Mesodermal cell (in vitro differentiated cells): ENCODE data around the gene CRIP3.
A peak's percentile ranks its signal among the peaks of the same experiment; 100 is the strongest.

Source experiments
- H3K27ac ChIP-seq: 2 replicates; pipeline ENCODE4 v1.7.0; 2013; ENCODE audit warnings: mild to moderate bottlenecking, low read depth, low read length, moderate library complexity; ENCODE audit not compliant: severe bottlenecking
- H3K36me3 ChIP-seq: 2 replicates; pipeline ENCODE4 v1.7.1; 2013; ENCODE audit warnings: mild to moderate bottlenecking, low read length, moderate library complexity; ENCODE audit not compliant: control insufficient read depth, insufficient read depth
- H3K4me1 ChIP-seq: one replicate; pipeline ENCODE4 v1.7.1; 2013; ENCODE audit warnings: mild to moderate bottlenecking, low read length; ENCODE audit not compliant: insufficient read depth, control insufficient read depth, poor library complexity, severe bottlenecking
- H3K4me3 ChIP-seq: 2 replicates; pipeline ENCODE4 v1.7.0; 2013; ENCODE audit warnings: low read length, control low read depth, mild to moderate bottlenecking; ENCODE audit not compliant: insufficient read depth, poor library complexity, severe bottlenecking; ENCODE audit errors: extremely low read depth
- H3K9me3 ChIP-seq: 2 replicates; pipeline ENCODE4 v1.7.1; 2013; ENCODE audit warnings: mild to moderate bottlenecking, low read length, moderate library complexity; ENCODE audit not compliant: control insufficient read depth
- WGBS, 2 experiments: methylation state at CpG; one replicate each; pipeline ENCODE4 v1.1.5; 2013; ENCODE audit warnings: missing lambda C conversion rate in 2 of 2; ENCODE audit not compliant: insufficient coverage in 2 of 2; 5-methylcytosine and 5-hydroxymethylcytosine counted together

Gene CRIP3

DNA sequence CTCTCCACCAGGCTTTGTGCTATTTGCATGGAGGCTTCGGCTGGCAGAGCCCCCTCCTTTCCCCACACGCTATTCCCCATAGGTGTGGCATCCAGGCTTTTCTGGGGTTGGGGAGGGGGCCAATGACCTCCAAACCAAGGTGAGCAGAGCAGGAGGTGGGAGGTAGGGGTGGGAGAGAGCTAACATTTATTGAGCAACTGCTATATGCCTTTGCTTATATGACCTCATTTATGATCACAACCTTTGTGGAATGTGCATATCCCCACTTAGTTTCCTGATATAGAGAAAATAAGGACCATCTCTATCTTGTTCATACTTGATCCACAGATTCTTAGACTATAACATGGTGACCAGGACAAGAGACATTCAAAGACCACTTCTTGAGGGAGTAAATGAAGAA lies 28.4 kb downstream of the CRIP3 start:
- no peak overlapping the region for H3K27ac ChIP-seq
- WGBS, 2 experiments, result no CpG with 5 or more reads among the region's 2 CpGs
- H3K4me1 ChIP-seq, result peaks cover 27% of the 10 kb centered on the region
- no peaks in the 10 kb centered on the region for H3K36me3 ChIP-seq
- no peaks in the 10 kb centered on the region for H3K9me3 ChIP-seq
- H3K4me3 ChIP-seq, result no peak overlapping the region

DNA sequence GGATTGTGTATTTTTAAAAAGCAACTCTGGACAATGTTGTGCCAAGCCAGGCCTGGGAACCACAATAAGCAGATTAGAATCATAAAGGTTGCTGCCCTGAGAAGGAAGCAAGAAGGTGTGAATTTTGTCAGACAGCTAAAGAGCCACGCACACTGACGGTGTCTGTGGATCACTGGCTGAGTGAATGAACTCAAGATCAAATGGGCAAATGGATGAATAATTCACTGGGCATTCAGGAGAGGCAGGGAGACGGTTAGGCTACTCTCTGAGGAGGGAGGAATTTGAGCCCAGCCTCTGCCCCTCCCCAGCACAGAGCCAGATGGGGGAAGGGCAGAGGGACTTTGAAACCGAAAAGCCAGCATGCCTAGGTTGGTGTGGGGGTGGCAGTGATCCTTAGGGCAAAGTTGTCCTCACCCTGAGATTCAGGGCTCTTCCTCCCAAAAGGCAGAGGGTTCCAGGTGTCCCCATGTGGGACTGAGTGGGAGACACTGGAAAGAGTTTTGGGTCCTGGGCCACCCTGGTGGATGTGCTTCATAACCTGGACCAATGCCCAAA lies 30.0 kb downstream of the CRIP3 start:
- peak overlapping the region; percentile 57 for H3K27ac ChIP-seq
- H3K36me3 ChIP-seq, result no peaks in the 10 kb centered on the region
- peaks cover 27% of the 10 kb centered on the region for H3K4me1 ChIP-seq
- no peak overlapping the region for H3K4me3 ChIP-seq
- 17 to 19% methylated on average over 1 to 3 of the region's 4 CpGs for WGBS, 2 experiments
- no peaks in the 10 kb centered on the region for H3K9me3 ChIP-seq

DNA sequence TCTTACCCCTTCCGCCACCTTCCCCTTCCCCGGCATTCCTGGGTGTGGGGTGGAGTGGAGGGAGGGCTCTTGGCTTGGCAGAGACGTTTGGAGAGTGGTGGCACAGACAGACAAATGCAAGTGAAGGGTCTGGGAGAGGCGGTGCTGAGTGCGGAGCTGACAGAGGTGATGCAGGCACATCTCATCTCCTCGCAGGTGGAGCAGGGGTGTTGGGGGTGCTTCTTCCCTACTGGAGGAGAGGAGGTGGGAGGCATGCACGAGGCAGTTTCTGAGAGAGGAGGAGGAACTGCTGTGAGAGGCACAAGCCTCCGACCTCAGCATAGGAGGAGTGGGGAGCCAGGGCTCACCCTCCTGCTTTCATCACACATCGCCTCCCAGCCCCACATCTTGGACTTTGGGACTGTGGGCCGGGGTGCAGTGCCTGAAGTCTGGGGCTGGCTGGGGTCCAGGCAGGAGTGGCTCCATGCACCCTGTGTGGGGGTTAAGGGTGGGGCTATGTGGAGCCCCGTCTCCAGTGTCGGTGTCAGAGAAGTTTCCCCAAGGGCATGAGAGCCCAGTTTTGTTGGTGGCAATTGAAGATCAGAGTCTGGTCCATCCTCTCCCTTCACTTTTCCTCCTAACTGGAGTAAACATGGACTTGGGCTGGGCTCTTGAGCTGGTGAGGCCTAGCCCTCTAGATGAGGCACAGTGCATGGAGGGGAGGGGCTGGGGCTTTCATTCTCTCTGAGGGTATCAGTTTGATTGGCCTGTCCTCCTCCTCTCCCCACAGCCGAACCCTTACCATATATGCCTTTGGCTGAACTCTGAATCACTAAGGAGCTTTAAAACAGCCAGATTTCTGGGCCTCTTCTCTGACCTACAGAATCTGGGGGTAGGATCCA lies 30.7 kb downstream of the CRIP3 start:
- WGBS, 2 experiments, result 86 to 91% methylated on average over 6 to 8 of the region's 13 CpGs
- Histone ChIP-seq H3K36me3 (no peaks in the 10 kb centered on the region), H3K4me3 (no peak overlapping the region), H3K4me1 (peaks cover 27% of the 10 kb centered on the region), H3K27ac (peak overlapping the region; percentile 57), H3K9me3 (no peaks in the 10 kb centered on the region)

DNA sequence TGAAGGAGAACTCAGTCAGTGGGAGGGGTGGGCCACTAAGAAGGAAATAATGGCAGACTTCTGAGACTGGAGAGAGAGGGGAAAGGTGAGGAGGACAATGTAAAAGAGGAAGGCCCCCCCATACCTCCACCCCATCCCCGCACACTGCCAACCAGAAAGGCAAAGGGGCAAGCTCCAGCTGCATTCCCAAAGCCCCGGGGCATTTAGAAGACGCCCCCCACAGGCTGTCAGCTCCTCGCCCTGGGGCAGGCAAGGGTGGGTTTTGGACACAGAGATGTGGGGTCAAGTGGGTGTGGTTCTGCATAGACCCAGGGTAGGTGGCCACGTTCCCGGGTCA lies 31.4 kb downstream of the CRIP3 start:
- H3K27ac ChIP-seq, result no peak overlapping the region
- 94 to 100% methylated on average over 3 of the region's 6 CpGs for WGBS, 2 experiments
- H3K4me1 ChIP-seq, result peaks cover 27% of the 10 kb centered on the region
- no peaks in the 10 kb centered on the region for H3K36me3 ChIP-seq
- no peak overlapping the region for H3K4me3 ChIP-seq
- H3K9me3 ChIP-seq, result no peaks in the 10 kb centered on the region

DNA sequence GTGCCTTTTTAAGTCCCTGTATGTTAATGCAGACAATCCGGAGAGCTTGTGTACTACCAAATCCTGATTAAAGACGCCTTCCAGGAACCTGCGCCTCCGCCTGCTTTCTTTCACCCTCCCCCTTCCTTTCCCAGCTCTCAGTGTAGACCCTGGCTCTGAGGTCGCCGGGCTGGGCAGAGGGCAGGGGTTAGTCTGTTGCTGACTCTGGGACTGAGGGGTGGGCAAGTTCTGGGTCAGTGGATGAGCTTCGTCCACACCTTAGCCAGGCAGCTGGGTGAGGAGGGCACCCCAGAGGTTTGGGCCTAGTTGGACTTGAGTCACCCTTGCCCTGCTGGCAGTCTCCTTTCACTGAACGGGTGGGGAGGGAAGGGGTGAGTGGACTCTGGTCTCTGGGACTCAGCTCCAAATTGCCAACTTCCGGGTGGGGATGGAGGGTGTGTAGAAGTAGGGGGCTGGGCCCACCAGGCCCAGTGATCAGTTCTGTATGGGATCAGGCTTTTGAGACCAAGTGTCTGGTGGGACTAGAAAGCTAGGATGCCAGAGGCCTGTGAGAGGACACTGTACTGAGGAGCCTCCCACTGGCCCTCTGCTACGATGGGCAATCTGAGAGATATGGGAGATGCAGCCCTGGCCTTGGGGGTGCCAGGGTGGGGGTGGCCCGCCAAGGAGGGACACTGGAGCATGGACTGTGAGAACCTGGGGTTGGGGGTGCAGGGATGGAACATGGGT lies 31.9 kb downstream of the CRIP3 start:
- Histone ChIP-seq H3K36me3 (no peaks in the 10 kb centered on the region), H3K27ac (no peak overlapping the region), H3K9me3 (no peaks in the 10 kb centered on the region), H3K4me1 (peaks cover 27% of the 10 kb centered on the region), H3K4me3 (no peak overlapping the region)
- 76 to 86% methylated on average over 6 to 7 of the region's 11 CpGs for WGBS, 2 experiments

DNA sequence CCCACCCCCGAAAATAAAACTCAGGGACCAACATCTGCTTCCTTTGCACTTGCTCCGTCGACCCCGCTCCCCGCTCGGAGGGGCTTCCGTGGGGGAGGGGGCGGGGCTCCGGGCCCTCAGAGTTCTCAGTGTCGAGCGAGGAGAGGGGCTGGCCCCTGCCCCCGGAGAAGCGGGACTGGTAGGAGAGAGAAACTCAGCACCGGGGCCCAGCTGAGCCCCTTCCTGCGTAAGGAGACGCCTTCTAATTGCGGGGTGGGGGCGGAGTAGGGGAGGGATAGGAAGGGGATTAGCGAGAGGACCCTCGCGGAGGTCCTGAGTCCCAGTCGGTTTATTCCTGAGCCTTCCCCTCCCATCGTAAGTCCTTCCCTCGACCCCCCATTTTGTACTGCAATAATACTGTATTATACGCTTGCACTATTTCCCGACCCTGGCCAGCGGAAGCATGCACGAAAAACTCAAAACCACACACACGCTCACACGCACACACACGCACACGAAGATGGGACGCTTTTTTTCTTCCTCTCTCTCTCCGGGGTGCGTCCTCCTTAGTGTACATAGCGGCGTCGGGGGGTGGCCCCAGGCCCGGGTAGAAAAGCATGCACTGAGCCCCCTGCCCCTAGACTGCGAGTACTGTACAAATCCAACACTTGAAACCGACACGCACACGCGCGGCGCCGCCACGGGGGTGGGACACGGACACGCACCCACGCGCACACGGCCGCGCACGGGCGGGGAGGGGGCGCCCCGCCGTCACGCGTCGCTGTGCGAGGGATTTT lies 32.6 kb downstream of the CRIP3 start:
- 41 to 54% methylated on average over 47 to 48 of the region's 64 CpGs for WGBS, 2 experiments
- Histone ChIP-seq H3K36me3 (no peaks in the 10 kb centered on the region), H3K4me3 (peak overlapping the region; percentile 30), H3K27ac (no peak overlapping the region), H3K9me3 (no peaks in the 10 kb centered on the region), H3K4me1 (peaks cover 27% of the 10 kb centered on the region)

DNA sequence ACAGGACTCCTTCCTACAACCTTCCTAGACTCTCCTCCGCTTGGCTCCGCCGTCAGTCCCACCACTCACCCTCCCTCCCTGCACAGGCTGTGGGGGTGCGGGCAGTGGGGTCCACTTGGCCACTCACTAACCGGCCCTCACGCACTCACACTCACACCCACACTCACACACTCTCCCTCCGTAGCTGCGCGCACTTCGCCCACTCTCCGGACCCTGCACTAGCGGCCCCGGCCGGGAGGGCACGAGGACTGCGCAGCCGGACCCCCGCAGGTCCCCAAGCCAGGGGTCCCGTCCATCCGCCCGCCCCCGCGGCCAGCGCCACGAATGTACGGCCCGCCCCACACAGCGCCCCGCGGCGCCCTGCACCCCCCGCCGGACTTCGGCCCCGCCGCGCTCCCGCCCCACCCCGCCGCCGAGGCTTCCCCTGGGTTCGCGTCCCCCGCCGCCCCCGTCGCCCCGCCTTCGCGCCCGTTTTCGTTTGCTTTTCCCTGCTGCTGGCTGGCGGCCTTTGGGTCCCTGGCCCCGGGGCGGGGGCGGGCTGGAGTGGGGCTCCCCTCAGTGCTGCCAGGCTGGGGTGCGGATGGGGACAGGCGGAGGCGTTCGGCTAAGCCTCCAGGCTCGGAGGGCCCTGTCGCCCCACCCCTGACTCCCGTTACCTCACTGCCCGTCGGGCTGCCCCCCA lies 33.6 kb downstream of the CRIP3 start:
- 4 to 9% methylated on average over 35 to 40 of the region's 65 CpGs for WGBS, 2 experiments
- Histone ChIP-seq H3K27ac (no peak overlapping the region), H3K4me1 (peaks cover 30% of the 10 kb centered on the region), H3K4me3 (peak overlapping the region; percentile 30), H3K36me3 (no peaks in the 10 kb centered on the region), H3K9me3 (no peaks in the 10 kb centered on the region)

DNA sequence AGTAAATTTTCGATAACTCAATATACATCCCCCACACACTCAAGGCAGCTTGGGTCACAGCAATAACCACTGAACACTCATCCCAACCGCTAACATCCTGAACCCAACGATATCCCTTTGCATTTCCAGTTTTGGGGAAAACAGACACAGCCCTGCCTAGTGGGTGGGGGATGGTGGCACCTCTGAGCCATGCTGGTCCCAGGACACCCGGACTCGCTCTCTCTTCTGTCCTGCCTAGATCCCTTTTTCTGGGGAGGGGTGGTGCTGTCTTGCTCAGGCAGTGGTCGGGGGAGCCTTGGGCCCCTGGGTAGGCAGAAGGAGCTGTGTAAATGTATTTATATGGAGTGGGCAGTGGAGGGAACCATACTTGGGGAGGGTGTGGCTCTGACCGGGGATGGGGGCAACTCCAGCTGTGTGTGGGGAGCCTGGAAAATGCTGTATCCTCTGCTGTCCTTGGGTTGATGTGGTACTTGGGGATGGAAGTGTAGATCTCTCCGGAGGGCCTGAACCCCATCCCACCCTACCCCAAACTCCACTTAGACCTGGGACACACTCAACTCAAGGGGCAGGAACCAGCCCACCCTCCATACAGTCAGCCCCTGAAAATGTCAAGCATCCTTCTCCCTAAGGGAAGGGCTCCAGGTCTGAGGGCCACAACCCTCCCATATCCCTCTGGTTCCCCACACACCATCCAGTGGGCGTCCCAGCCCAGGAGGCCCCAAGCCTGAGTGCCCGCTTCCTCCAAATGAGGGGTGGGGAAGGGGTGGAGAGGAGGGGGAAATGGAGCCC lies 34.3 kb downstream of the CRIP3 start:
- Histone ChIP-seq H3K27ac (no peak overlapping the region), H3K4me1 (peaks cover 30% of the 10 kb centered on the region), H3K36me3 (no peaks in the 10 kb centered on the region), H3K4me3 (peak overlapping the region; percentile 30), H3K9me3 (no peaks in the 10 kb centered on the region)
- WGBS, 2 experiments, result 74 to 83% methylated on average over 6 of the region's 10 CpGs

DNA sequence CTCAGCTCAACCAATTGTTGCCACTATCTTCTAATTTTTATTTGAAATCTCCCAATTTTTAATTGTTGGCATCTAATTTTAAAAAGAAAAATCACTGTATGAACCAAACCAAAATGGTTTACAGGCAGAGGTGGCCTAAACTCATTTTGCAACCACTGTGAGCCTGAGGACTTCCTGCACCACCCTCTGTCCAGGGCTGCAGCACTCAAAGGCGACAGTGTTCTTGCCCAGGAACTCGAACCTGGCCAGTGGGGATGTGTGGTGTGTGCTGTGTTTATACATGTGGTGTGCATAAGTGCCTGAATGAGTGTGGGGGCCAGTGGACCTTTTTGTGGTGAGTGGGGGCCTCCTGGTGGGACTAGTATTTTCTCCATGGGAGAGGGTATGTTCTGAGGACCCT lies 34.9 kb downstream of the CRIP3 start:
- H3K4me3 ChIP-seq, result no peak overlapping the region
- peaks cover 27% of the 10 kb centered on the region for H3K4me1 ChIP-seq
- no peaks in the 10 kb centered on the region for H3K36me3 ChIP-seq
- WGBS, 2 experiments, result 73% methylated on average over 2 of the region's 2 CpGs; no CpG with 5 or more reads in 1 of the 2 experiments
- H3K27ac ChIP-seq, result no peak overlapping the region
- no peaks in the 10 kb centered on the region for H3K9me3 ChIP-seq
